Retina (tissue), 1 donor: ENCODE results near the gene KRTAP5-3.
"Not testable (repeated sequence)": the region's sequence is repeated elsewhere in the genome, so short reads cannot be mapped to it uniquely, and the experiment has no call there.

Experiments used
- DNase-seq: peaks from one replicate; pipeline ENCODE4 v3.0.0-alpha.2; 2016

Gene KRTAP5-3

DNA sequence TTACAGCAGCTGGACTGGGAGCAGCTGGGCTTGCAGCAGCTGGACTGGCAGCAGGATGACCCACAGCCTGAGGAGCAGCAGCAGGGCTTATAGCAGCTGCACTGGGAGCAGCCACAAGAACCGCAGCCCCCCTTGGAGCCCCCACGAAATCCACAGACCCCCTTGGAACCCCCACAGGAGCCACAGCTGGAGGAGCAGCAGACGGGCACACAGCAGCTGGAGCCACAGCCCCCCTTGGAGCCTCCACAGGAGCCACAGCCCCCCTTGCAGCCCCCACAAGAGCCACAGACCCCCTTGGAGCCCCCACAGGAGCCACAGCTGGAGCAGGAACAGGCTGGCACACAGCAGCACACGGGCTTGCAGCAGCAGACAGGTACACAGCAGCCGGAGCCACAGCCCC lies 362 bp downstream of the KRTAP5-3 start:
- DNase-seq = not testable (repeated sequence)

DNA sequence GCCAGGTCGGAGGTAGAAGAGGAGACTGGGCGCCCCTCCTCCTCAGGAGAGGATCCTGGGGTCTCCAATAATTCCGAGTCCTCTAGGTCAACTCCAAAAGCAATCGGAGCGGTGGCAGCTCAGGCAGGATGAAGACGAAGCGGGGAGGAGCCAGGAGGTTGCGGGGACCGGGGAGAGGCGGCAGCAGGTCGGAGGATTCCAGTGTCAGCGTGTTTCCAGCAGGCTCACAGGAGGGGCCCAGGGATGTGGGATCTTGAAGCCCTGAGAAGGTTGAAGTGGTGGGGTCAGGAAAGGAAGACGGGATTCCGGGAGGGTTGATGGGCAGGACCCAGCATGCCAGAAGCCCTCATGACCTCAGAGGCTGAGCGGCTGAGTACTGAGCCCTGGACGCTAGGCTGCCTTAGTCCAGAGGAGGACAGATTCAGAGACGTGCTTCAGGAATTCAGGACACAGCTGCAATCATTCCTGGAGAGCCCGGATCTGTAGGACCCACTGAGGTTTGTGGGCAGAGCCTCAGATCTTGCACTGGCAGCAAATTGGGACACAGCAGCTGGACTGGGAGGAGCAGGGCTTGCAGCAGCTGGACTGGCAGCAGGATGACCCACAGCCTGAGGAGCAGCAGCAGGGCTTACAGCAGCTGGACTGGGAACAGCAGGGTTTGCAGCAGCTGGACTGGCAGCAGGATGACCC lies 962 bp downstream of the KRTAP5-3 start:
- DNase-seq = peak; percentile 59

DNA sequence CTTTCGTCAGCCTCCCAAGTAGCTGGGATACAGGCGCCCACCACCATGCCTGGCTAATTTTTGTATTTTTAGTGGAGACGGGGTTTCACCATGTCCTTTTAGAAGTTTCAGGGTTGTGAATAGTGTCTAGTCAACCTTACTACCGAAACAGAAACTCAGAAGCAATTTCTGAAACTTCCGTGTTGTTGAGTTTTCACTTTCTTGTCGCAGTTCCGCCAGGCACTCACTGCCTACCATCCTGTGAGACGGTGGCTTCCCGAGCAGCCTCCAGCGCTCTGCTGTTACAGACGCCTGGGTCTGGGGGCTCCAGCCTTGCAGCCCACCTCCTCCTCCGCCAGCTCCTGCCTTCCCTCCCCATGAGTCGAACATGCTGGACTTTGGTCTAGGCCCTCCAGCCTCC lies 2.3 kb downstream of the KRTAP5-3 start:
- not testable (repeated sequence) for DNase-seq

DNA sequence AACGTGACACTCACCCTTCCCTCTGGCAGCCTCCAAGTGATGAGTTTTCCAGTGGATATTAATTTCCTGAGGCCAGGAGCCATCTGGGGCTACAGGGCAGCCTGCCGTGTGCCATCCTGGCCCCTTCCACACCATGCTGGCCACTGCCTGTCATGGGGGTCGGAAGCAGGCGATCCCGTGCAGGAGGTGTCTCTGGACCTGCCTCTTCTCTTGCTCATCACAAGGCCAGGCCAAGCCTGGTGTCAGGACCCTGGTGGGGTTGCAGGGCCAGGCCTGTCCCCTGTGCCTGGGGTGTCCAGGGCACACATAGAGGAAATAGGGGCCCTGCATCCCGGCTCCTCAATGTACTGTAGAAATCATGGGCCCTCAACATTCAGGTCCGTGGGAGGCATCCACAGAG lies 3.6 kb downstream of the KRTAP5-3 start:
- DNase-seq = no peak

DNA sequence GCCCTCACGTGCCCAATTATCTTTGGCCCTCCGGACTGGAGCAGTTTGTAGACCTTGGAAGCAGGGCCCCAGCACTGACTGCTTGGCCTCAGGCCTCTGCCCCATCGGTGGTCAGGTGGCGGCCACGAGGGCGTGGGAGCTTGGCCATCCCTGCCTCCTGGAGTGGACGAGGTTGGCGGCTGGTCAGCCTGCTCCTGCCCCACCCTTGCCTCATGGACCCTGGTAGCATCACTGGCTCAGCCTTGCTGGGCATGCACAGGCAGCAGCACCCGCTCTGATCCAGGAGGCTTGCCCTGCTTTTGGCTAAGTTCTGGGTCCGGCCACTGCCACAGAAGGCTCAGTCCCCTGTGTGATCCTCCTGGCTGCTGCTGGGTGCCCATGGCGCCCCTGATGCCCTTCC lies 4.1 kb downstream of the KRTAP5-3 start:
- no peak for DNase-seq

DNA sequence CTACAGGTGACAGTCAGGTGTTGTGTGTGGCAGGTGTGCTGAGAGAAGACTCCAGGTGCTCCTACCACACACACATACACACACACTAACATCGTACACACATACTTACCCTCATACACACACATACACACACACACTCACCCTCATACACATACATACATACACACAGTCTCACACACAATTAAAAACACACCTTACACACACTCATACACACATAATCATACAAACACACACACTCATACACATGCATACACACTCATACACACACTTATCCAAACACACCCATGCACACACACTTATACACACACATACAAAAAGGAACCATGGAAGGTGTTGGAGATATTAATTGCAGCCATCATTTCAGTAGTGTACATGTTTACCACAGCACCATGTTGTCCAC lies 4.6 kb downstream of the KRTAP5-3 start:
- no peak for DNase-seq

DNA sequence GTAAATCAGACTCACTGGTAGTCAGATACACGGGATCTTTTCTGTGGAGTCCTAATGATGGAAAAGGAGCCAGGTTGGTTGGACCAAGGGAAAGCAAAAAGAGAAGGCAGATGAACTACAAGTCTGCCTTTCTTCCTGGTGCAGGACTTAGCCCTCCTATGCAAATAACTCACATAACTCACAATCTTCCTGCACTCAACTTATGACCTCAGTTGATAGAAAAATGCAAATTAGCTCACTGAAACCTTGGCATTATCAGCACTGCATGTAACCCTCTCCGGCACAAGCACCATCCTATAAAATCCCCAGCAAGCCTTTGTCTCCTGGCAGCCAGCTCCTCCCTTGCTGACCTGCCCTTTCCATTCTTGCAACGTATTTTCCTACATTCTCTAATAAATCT lies 6.6 kb downstream of the KRTAP5-3 start:
- not testable (repeated sequence) for DNase-seq

DNA sequence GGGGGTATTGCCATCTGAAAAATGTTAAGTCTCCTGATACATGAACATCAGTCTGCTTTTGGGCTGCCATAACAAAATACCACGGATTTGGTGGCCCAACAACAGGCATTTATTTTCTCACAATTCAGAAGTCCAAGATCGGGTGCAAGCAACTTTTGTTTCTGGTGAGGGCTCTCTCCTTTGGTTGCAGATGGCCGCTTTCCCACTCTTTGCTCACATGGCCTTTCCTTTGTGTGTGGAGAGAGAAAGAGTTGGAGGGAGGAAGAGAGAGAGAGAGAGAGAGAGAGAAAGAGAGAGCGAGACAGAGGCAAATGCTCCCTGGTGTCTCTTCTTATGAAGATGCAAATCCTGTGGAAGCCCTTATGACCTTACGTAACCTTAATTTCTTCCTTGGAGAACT lies 7.6 kb downstream of the KRTAP5-3 start:
- DNase-seq = no peak

DNA sequence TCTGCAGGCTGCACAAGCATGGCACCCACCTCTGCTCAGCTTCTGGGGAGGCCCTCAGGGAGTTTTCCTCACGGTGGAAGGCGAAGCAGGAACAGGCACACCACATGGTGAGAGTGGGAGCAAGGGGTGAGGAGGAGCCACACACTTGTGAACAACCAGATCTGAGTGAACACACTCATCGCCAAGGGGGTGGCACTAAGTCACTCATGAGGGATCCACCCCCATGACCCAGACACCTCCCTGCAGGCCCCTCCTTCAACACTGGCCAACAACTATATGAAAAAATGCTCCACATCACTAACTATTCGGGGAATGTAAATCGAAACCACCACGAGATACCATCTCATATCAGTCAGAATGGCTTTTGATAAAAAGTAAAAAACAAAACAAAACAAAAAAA lies 9.4 kb downstream of the KRTAP5-3 start:
- DNase-seq = no peak

DNA sequence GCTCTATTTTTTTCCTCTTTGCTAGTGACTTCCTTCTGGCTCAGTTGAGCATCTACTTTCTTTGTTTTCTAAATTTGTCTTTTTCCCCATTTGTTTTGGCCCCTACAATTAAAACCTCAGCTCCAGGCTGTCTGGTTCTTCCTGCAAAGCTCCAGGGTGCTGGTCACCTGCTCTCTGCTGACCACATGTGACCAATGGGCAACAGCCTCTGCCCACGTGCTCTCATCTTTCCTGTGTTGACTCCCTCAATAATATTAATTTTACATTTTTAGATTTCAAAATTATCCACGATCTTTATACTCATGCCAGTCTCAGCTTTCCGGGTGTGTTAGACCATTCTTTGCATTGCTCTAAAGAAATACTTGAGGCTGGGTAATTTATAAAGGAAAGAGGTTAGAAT lies 9.9 kb downstream of the KRTAP5-3 start:
- not testable (repeated sequence) for DNase-seq

DNA sequence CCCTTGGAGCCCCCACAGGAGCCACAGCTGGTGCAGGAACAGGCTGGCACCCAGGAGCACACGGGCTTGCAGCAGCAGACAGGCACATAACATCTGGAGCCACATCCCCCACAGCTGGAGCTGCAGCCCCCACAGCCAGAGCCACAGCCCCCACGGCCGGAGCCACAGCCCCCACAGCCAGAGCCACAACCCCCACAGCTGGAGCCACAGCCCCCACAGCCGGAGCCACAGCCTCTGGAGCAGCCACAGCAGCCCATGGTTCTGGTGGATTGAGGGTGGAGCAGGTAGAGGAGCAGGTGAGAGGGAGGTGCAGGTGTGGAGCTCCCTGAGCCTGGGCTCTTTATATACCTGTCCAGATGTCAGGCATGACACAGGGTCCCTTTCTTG lies 10.3 kb downstream of the KRTAP5-3 start, which contains the start of gene KRTAP5-2:
Gene KRTAP5-2 (minus strand): TSS at position 301 of the 387 bp plus-strand sequence. CDS start 44 bp downstream, at position 257.
- no peak for DNase-seq

DNA sequence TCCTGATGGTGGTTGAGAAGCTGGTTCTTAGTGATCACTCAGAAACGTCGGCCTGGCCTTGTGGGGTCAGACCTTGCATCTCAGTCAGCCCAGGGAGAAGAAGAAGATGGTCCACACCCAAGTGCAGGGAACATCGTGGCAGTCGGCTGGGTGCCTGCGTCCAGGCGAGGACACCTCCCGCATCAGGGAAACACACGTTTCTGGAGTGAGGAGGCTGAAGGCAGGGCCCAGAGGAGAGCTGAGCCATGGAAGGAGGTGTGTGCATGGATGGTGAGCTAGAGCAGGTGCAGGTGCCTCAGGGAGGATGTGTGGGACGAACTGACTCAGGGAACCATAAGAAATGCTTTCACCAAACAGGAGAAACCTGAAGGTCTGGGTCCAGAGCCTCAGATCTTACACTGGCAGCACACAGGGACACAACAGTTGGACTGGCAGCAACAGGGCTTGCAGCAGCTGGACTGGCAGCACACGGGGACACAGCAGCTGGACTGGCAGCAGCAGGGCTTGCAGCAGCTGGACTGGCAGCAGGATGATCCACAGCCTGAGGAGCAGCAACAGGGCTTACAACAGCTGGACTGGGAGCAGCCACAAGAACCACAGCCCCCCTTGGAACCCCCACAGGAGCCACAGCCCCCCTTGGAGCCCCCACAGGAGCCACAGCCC lies 10.8 kb downstream of the KRTAP5-3 start:
- no peak for DNase-seq

DNA sequence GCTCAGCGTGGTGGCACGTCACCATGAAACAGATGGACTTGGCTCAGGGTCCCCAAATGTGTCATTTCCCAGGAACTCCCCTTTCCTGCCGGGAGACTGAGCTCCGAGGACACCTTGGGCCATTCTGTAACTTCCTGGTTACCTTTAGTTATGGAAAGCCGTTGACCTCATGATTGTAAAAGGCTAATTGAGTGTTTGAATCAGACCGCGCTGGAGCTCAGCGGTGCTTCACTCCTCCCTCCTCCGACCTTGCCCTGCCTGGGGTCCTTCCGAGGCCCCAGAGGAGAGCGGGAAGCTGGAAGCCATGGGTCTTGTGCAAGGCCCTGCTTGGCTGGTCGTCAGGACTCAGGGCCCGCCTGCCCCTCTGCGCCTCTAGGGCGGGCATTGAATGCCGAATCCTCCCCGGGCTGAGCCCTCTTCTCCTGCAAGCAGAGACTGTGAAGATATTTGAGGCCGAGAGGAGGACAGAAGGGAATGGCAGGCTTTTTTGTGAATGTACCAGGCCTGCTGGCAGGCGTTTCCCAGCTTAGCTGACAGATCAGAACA lies 11.6 kb downstream of the KRTAP5-3 start:
- peak; percentile 14 for DNase-seq

DNA sequence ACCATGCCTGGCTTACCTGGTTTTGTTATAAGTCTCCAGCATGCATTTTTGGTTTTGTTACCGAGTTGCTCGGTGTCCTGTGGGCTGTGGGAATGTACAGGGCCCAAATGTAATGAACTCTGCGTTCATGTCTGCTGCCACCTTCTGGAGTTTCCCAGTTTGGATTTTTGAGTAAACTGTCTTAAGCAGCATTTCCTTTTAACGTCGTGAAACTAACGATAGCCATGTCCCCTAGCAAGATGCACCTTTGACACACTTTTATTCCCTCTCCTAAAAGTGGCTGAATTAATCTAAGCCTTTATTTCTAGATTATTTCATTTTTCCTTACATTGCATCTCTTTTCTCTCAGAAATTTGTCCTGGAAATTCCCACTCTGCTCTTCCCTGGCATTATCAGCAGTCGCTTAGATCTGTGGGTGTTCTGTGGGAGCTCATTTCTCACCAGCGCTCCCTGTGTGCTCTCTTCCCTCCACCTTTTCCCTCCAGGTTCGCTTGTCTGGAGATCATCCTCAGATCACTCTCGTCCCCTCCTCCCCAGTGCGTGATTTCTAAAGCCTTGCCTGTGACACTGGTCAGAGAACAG lies 12.2 kb downstream of the KRTAP5-3 start:
- not testable (repeated sequence) for DNase-seq

DNA sequence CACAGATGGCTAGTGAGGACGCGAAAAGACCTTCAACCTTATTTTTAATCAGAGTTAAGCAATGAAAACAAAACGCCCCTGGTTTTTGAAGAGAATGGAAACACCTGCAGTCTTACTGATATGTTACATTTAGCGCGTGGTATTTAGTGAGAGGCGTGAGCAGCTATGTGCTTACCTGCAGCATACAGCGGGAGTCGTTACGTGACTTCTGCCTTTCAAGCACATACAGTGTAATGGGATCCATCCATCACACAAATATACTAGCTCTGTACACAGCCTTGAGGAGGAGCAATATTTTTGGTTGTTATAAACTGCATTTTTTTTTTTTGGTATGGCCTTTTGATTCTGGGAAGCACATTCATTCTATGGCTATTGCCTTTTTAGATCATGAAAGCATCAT lies 15.6 kb downstream of the KRTAP5-3 start:
- no peak for DNase-seq

DNA sequence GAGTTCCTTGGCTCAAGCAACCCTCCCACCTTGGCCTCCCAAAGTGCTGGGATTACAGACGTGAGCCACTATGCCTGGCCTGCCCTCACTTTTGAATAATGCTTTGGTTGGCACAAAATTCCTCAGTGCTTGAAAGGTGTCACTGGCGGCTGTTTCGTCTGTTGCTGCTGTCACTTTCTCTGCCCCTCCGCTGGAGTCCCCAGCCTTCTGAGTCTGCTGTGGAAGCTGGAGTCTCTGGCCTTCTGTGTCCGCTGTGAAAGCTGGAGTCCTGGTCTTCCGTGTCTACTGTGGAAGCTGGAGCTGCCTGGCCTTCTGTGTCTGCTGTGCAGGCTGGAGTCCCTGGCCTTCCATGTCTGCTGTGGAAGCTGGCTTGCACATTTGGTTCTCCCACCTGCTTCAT lies 18.3 kb downstream of the KRTAP5-3 start:
- no peak for DNase-seq

DNA sequence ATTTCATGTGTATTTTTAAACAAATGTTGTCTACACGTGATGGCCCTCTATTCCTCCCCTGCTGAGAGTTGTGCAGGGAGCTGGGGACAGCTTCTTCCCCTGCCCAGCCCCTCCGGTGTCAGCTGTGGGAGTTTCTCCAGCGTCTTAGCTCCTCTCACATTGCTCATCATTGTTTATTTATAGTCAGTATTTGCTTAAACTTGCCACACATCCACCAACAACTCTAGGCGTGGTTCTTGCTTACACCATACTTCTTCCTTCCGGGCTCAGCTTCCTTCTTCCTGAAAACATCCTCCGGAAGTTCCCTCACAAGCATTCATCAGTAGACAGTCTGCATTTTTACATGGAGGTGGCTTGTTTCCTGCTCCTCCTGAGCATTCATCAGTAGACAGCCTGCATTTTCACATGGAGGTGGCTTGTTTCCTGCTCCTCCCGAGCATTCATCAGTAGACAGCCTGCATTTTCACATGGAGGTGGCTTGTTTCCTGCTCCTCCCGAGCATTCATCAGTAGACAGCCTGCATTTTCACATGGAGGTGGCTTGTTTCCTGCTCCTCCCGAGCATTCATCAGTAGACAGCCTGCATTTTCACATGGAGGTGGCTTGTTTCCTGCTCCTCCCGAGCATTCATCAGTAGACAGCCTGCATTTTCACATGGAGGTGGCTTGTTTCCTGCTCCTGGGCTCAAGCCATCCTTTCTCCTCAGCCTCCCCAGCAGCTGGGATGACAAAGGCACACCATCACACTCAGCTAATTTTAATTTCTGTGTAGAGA lies 18.9 kb downstream of the KRTAP5-3 start:
- not testable (repeated sequence) for DNase-seq

DNA sequence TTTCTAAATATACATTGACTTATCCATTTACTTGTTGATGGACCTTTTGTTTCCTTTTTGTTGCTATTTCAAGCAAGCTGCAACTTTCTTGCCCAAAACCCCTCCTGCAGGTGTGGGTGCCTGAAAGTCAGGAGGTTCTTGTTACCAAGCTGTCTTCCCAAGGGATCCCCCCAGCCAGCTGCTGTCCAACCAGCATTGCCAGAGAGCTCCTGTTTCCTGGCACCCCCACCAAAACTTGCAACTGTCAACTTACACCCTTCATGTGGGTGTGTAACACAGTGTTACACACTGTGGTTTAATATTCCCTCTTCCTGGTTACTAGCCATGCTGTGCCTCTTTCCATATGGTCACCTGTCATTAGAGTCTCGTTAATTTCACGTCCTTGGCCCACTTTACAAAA lies 21.6 kb downstream of the KRTAP5-3 start:
- no peak for DNase-seq

DNA sequence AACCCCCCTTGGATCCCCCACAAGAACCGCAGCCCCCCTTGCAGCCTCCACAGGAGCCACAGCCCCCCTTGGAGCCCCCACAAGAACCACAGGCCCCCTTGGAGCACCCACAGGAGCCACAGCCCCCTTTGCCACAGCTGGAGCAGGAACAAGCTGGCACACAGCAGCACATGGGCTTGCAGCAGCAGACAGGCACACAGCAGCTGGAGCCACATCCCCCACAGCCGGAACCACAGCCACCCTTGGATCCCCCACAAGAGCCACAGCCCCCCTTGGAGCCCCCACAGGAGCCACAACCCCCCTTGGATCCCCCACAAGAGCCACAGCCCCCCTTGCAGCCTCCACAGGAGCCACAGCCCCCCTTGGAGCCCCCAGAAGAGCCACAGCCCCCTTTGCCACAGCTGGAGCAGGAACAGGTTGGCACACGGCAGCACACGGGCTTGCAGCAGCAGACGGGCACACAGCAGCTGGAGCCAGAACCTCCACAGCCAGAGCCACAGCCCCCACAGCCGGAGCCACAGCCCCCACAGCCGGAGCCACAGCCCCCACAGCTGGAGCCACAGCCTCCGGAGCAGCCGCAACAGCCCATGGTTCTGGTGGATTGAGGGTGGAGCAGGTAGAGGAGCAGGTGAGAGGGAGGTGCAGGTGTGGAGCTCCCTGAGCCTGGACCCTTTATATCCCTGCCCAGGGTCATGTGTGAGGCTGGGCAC lies 23.4 kb downstream of the KRTAP5-3 start, which contains the start of gene KRTAP5-1:
Gene KRTAP5-1 (minus strand): TSS at position 623 of the 710 bp plus-strand sequence. CDS start 34 bp downstream, at position 589.
- DNase-seq = not testable (repeated sequence)

DNA sequence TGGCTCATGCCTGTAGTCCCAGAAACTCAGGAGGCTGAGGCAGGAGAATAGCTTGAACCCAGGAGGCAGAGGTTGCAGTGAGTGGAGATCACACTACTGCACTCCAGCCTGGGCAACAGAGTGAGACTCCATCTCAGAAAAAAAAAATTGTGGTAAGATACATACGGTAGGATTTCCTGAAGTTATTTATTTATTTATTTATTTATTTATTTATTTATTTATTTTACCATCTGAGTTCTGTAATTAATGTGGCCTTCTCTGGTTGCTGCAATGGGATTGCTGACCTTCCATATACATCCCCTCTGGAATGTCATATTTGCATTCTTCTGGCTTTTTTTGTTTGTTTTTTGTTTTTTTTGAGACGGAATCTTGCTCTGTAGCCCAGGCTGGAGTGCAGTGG lies 25.4 kb downstream of the KRTAP5-3 start:
- not testable (repeated sequence) for DNase-seq

DNA sequence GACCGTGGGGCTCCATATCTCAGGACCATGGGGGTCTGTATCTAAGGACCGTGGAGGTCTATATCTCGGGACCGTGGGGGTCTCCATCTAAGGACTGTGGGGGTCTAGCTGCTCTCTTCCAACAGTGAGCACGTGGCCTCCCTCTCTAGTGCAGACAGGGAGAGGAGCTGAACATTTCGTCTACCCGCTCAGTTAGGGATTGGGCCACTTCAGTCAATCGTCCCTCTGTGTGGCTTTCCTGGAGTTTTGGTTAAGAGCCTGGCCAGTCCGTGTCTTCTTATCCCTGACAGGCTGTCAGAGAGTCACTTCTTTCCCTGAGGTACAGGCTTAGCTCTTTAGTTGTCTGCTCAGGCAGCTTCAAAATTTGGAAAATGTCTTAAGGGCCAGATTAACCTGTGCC lies 26.3 kb downstream of the KRTAP5-3 start:
- no peak for DNase-seq

DNA sequence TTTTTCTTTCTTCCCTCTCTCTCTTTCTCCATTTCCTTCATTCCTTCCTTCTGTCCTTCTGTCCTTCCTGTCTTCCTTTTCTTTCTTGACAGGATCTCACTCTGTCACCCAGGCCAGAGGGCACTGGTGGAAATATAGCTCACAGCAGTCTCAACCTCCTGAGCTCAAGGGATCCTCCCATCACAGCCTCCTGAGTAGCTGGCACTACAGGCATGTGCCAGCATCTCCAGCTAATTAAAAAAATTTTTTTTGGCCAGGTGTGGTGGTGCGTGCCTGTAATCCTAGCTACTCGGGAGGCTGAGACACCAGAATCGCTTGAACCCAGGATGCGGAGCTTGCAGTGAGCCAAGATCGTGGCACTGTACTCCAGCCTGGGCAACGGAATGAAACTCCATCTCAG lies 31.4 kb downstream of the KRTAP5-3 start:
- no peak for DNase-seq
